Measurements from ENCODE around the gene SLX4IP.

Gene SLX4IP

DNA sequence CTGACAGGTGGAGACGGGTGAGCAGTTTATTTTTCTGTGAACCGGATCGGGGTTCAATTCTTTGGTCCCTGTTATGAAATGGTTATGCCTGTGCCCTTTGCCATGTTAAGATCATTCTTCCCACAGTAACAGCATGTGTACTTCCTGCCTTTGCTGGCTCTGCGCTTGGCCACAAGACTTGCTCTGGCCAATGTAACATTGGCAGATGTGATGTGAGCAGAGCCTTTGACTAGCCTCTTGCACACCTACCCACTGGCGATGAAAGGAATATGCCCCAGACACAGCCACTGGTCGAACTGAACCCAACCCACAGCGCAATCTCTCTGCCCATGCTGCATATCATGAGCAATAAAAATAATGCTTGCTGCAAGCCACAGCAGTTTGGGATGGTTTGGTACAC, 206.8 kb downstream of the SLX4IP start:
- no peak overlapping the region for H2AFZ ChIP-seq (ENCODE audit: low read depth)
- no peak overlapping the region for H3K27ac ChIP-seq
- no peaks in the 10 kb centered on the region for H3K79me2 ChIP-seq (ENCODE audit: insufficient read depth, low read depth)
- no peak overlapping the region for H3K4me2 ChIP-seq
- H3K4me3 ChIP-seq (IDR thresholded peaks at IDR 0.05; ENCODE audit: insufficient read depth, low read depth, low read length), result no peak overlapping the region
- peaks cover 20% of the 10 kb centered on the region for H3K4me1 ChIP-seq (ENCODE audit: low read depth, poor library complexity, severe bottlenecking)
- no peaks in the 10 kb centered on the region for H3K27me3 ChIP-seq (ENCODE audit: insufficient read depth, low read depth)
- H4K20me1 ChIP-seq (ENCODE audit: insufficient read depth), result no peaks in the 10 kb centered on the region
- no peak overlapping the region for H3K9ac ChIP-seq
- no peak for TF ChIP-seq CTCF (conservative IDR thresholded peaks at IDR 0.05; ENCODE audit: low read depth, low read length)
- H3K36me3 ChIP-seq (ENCODE audit: insufficient read depth), result no peaks in the 10 kb centered on the region

DNA sequence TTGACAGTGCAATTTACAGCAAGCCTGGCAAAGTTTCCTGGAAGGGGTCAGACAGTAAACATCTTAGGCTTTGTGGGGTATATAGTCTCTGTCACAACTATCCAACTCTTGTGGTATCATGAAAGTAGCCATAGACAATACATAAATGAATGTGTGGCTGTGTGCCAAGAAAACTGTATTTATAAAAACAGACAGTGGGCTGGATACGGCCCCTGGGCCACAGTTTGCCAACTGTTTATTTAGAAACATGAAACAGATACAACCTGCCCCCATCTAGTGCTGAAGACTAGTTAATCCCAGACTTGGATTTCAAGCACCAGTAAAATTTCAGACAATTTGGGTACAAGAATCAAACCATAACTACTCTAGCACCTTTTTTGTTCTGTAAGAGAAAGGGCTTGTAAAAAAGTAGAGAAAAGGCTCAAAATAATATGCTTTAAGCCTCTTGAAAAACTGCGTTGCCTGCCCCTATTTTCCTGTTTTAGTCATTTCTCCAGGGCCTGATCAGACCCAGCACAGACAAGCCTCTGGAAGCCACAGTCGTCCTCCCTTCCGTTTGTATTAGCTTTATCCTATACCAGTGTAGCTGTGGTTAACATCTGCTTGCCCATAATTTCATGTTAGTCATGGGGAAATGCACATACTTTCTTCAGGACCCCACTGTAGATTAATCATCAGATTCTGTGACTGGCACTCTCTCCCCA, 207.9 kb downstream of the SLX4IP start:
- Histone ChIP-seq H3K79me2 (ENCODE audit: insufficient read depth, low read depth) (no peaks in the 10 kb centered on the region), H3K36me3 (ENCODE audit: insufficient read depth) (no peaks in the 10 kb centered on the region), H3K4me2 (no peak overlapping the region), H3K27ac (no peak overlapping the region), H4K20me1 (ENCODE audit: insufficient read depth) (no peaks in the 10 kb centered on the region), H2AFZ (ENCODE audit: low read depth) (no peak overlapping the region), H3K4me3 (IDR thresholded peaks at IDR 0.05; ENCODE audit: insufficient read depth, low read depth, low read length) (no peak overlapping the region), H3K4me1 (ENCODE audit: low read depth, poor library complexity, severe bottlenecking) (peaks cover 20% of the 10 kb centered on the region), H3K9ac (no peak overlapping the region), H3K27me3 (ENCODE audit: insufficient read depth, low read depth) (no peaks in the 10 kb centered on the region)
- TF ChIP-seq CTCF (conservative IDR thresholded peaks at IDR 0.05; ENCODE audit: low read depth, low read length), result no peak

DNA sequence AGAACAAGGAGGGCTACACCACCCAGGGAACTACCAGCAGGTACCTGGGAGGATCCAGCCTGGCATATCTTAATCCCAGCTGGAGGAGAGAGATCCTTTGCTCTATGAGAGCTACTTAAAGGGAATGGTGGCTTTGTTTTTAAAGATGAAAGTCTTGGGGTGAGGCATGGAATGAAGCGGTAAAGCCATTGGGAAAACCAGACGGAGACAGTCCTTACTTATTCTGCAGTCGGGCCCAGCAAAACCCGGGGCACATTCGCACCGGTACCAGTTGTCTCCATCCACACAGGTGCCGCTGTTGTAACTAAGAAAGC, 208.4 kb downstream of the SLX4IP start:
- no peak overlapping the region for H3K4me2 ChIP-seq
- TF ChIP-seq CTCF (conservative IDR thresholded peaks at IDR 0.05; ENCODE audit: low read depth, low read length), result no peak
- H3K9ac ChIP-seq, result no peak overlapping the region
- H4K20me1 ChIP-seq (ENCODE audit: insufficient read depth), result no peaks in the 10 kb centered on the region
- H3K27me3 ChIP-seq (ENCODE audit: insufficient read depth, low read depth), result no peaks in the 10 kb centered on the region
- H3K27ac ChIP-seq, result no peak overlapping the region
- no peaks in the 10 kb centered on the region for H3K79me2 ChIP-seq (ENCODE audit: insufficient read depth, low read depth)
- H3K4me1 ChIP-seq (ENCODE audit: low read depth, poor library complexity, severe bottlenecking), result peaks cover 20% of the 10 kb centered on the region
- no peak overlapping the region for H3K4me3 ChIP-seq (IDR thresholded peaks at IDR 0.05; ENCODE audit: insufficient read depth, low read depth, low read length)
- H3K36me3 ChIP-seq (ENCODE audit: insufficient read depth), result no peaks in the 10 kb centered on the region
- H2AFZ ChIP-seq (ENCODE audit: low read depth), result no peak overlapping the region

- no peak for TF ChIP-seq CTCF (conservative IDR thresholded peaks at IDR 0.05; ENCODE audit: low read depth, low read length)
- Histone ChIP-seq H3K4me3 (IDR thresholded peaks at IDR 0.05; ENCODE audit: insufficient read depth, low read depth, low read length) (no peak overlapping the region), H3K27me3 (ENCODE audit: insufficient read depth, low read depth) (no peaks in the 10 kb centered on the region), H3K36me3 (ENCODE audit: insufficient read depth) (no peaks in the 10 kb centered on the region), H3K79me2 (ENCODE audit: insufficient read depth, low read depth) (no peaks in the 10 kb centered on the region), H3K4me1 (ENCODE audit: low read depth, poor library complexity, severe bottlenecking) (peaks cover 20% of the 10 kb centered on the region), H2AFZ (ENCODE audit: low read depth) (no peak overlapping the region), H4K20me1 (ENCODE audit: insufficient read depth) (no peaks in the 10 kb centered on the region), H3K27ac (no peak overlapping the region), H3K4me2 (peak overlapping the region; percentile 25; the same call in 1 of the 2 replicates), H3K9ac (no peak overlapping the region)
Observed at GRCh38 chr20:10644458-10645204, 209.5 kb downstream of the SLX4IP start.

All from KMS-11 (cell line).